Naive B cell (primary cell): ENCODE results near the gene DGCR2. TPM values are rescaled to one million over a fixed set of nuclear protein-coding genes. Genes with fewer than 3 reads are reported as not detected.
"Not testable (repeated sequence)": the region's sequence is repeated elsewhere in the genome, so short reads cannot be mapped to it uniquely, and the experiment has no call there.

ENCODE experiments used
- ATAC-seq, 2 donors: fragments of 150-1000 bp; cut with Tn5 transposase; 2 replicates each; pipeline ENCODE4 v1.10.0; 2021; ENCODE audit warnings: low read depth in 2 of 2, mild to moderate bottlenecking in 2 of 2, moderate library complexity in 2 of 2
- DNase-seq: peaks from one replicate; pipeline ENCODE4 v3.0.0; 2022
- H3K27ac Mint-ChIP-seq, 6 donors: one replicate each; pipeline ENCODE4 v1.8.0; 2020 to 2022; ENCODE audit warnings: mild to moderate bottlenecking in 6 of 6, mixed read lengths in 6 of 6, moderate library complexity in 5 of 6, inconsistent platforms in 2 of 6
- H3K27me3 Mint-ChIP-seq, 3 donors: one replicate each; pipeline ENCODE4 v1.8.0; 2021 to 2022; ENCODE audit warnings: mixed read lengths in 3 of 3, mild to moderate bottlenecking in 1 of 3
- H3K36me3 Mint-ChIP-seq, 2 donors: one replicate each; pipeline ENCODE4 v1.8.0; 2020 to 2022; ENCODE audit warnings: mixed read lengths in 2 of 2, inconsistent platforms in 1 of 2, mild to moderate bottlenecking in 1 of 2
- H3K4me1 Mint-ChIP-seq, 3 donors: one replicate each; pipeline ENCODE4 v1.8.0; 2020 to 2022; ENCODE audit warnings: mixed read lengths in 3 of 3, inconsistent platforms in 1 of 3, mild to moderate bottlenecking in 1 of 3, moderate library complexity in 1 of 3
- H3K4me3 Mint-ChIP-seq, 8 donors: one replicate each; pipeline ENCODE4 v1.8.0; 2020 to 2022; ENCODE audit warnings: mild to moderate bottlenecking in 8 of 8, mixed read lengths in 8 of 8, moderate library complexity in 8 of 8, inconsistent platforms in 2 of 8
- H3K9me3 Mint-ChIP-seq, 7 donors: one replicate each; pipeline ENCODE4 v1.8.0; 2020 to 2022; ENCODE audit warnings: mixed read lengths in 7 of 7, mild to moderate bottlenecking in 5 of 7, inconsistent platforms in 2 of 7, moderate library complexity in 1 of 7
- polyA plus RNA-seq, 6 donors: library from polyadenylated mRNA; unstranded; fragments of 300-500 nt; fragmentation: Illumina TruSeq; gene quantifications; one replicate each; pipeline ENCODE4 v1.2.3, GENCODE V29; 2021; ENCODE audit warnings: low read depth in 6 of 6

DGCR2 gene
- polyA plus RNA-seq, 6 donors from 2014 or later: 27.4 to 50.6 (median 32.8) TPM

GRCh38 chr22:19002684-19003038 lies 119.6 kb downstream of the DGCR2 start:
- no peak for DNase-seq
- H3K9me3 Mint-ChIP-seq: peaks cover 0 to 6% (median 0%) of the 10 kb centered on the region in 7 donors
- no peak overlapping the region for H3K4me3 Mint-ChIP-seq
- H3K36me3 Mint-ChIP-seq: peaks cover 0 to 4% of the 10 kb centered on the region in 2 donors
- no peak overlapping the region for H3K27ac Mint-ChIP-seq
- H3K4me1 Mint-ChIP-seq: no peaks in the 10 kb centered on the region
- no peak for ATAC-seq
- H3K27me3 Mint-ChIP-seq: peaks cover 22 to 43% (median 40%) of the 10 kb centered on the region in 3 donors

- H3K9me3 Mint-ChIP-seq: peaks cover 0 to 6% (median 0%) of the 10 kb centered on the region in 7 donors
- DNase-seq (no peak), ATAC-seq (no peak)
- no peak overlapping the region for H3K4me3 Mint-ChIP-seq
- H3K4me1 Mint-ChIP-seq: no peaks in the 10 kb centered on the region
- H3K27ac Mint-ChIP-seq: no peak overlapping the region
- H3K27me3 Mint-ChIP-seq: peaks cover 35 to 58% (median 40%) of the 10 kb centered on the region in 3 donors
- H3K36me3 Mint-ChIP-seq: peaks cover 0 to 4% of the 10 kb centered on the region in 2 donors
Observed at GRCh38 chr22:19001204-19001603, 121.0 kb downstream of the DGCR2 start.

GRCh38 chr22:19000106-19000505 lies 122.1 kb downstream of the DGCR2 start:
- ATAC-seq, H3K36me3 Mint-ChIP-seq, H3K27ac Mint-ChIP-seq, H3K4me3 Mint-ChIP-seq, H3K9me3 Mint-ChIP-seq, DNase-seq, H3K4me1 Mint-ChIP-seq: not testable (repeated sequence)
- H3K27me3 Mint-ChIP-seq: peaks cover 25 to 60% (median 32%) of the 10 kb centered on the region in 3 donors

- no peaks in the 10 kb centered on the region for H3K36me3 Mint-ChIP-seq
- peaks cover 19 to 62% (median 28%) of the 10 kb centered on the region in 3 donors for H3K27me3 Mint-ChIP-seq
- H3K4me3 Mint-ChIP-seq: no peak overlapping the region
- DNase-seq (no peak), ATAC-seq (no peak)
- H3K27ac Mint-ChIP-seq: no peak overlapping the region
- peaks cover 0 to 3% (median 0%) of the 10 kb centered on the region in 7 donors for H3K9me3 Mint-ChIP-seq
- no peaks in the 10 kb centered on the region for H3K4me1 Mint-ChIP-seq
Observed at GRCh38 chr22:18999416-18999815, 122.8 kb downstream of the DGCR2 start.

GRCh38 chr22:18999008-18999407 lies 123.2 kb downstream of the DGCR2 start:
- Mint-ChIP-seq H3K36me3 (no peaks in the 10 kb centered on the region), H3K4me3 (no peak overlapping the region), H3K27me3 (peaks cover 23 to 61% (median 28%) of the 10 kb centered on the region in 3 donors), H3K9me3 (peaks cover 0 to 3% (median 0%) of the 10 kb centered on the region in 7 donors), H3K27ac (no peak overlapping the region), H3K4me1 (no peaks in the 10 kb centered on the region)
- DNase-seq (no peak), ATAC-seq (no peak)

GRCh38 chr22:18997925-18998315 lies 124.3 kb downstream of the DGCR2 start:
- Mint-ChIP-seq H3K27ac (no peak overlapping the region), H3K9me3 (peaks cover 0 to 3% (median 0%) of the 10 kb centered on the region in 7 donors), H3K36me3 (no peaks in the 10 kb centered on the region), H3K4me3 (no peak overlapping the region), H3K27me3 (peaks cover 34 to 69% (median 35%) of the 10 kb centered on the region in 3 donors), H3K4me1 (no peaks in the 10 kb centered on the region)
- DNase-seq (no peak), ATAC-seq (no peak)

- Mint-ChIP-seq H3K27ac (no peak overlapping the region), H3K36me3 (no peaks in the 10 kb centered on the region)
Observed at GRCh38 chr22:18997306-18997924, 124.8 kb downstream of the DGCR2 start.

GRCh38 chr22:18996376-18996900 lies 125.8 kb downstream of the DGCR2 start:
- no peaks in the 10 kb centered on the region for H3K36me3 Mint-ChIP-seq
- H3K4me1 Mint-ChIP-seq: no peaks in the 10 kb centered on the region
- no peak overlapping the region for H3K4me3 Mint-ChIP-seq
- peaks cover 0 to 3% (median 0%) of the 10 kb centered on the region in 7 donors for H3K9me3 Mint-ChIP-seq
- H3K27me3 Mint-ChIP-seq: peaks cover 32 to 72% (median 38%) of the 10 kb centered on the region in 3 donors
- no peak overlapping the region for H3K27ac Mint-ChIP-seq
- no peak for DNase-seq
- ATAC-seq: no peak

More at GRCh38 chr22:18997306-18997924, 124.8 kb downstream of the DGCR2 start:
- Mint-ChIP-seq H3K4me1 (no peaks in the 10 kb centered on the region), H3K9me3 (peaks cover 0 to 3% (median 0%) of the 10 kb centered on the region in 7 donors), H3K27me3 (peaks cover 37 to 73% (median 37%) of the 10 kb centered on the region in 3 donors), H3K4me3 (no peak overlapping the region)
- ATAC-seq (no peak), DNase-seq (no peak)

GRCh38 chr22:18995327-18995711 lies 126.9 kb downstream of the DGCR2 start:
- ATAC-seq (no peak), DNase-seq (no peak)
- peaks cover 0 to 3% (median 0%) of the 10 kb centered on the region in 7 donors for H3K9me3 Mint-ChIP-seq
- no peak overlapping the region for H3K4me3 Mint-ChIP-seq
- H3K36me3 Mint-ChIP-seq: no peaks in the 10 kb centered on the region
- no peak overlapping the region for H3K27ac Mint-ChIP-seq
- H3K4me1 Mint-ChIP-seq: no peaks in the 10 kb centered on the region
- H3K27me3 Mint-ChIP-seq: peaks cover 28 to 70% (median 47%) of the 10 kb centered on the region in 3 donors

- Mint-ChIP-seq H3K36me3 (no peaks in the 10 kb centered on the region), H3K4me3 (no peak overlapping the region), H3K27me3 (peaks cover 26 to 68% (median 52%) of the 10 kb centered on the region in 3 donors), H3K4me1 (no peaks in the 10 kb centered on the region), H3K9me3 (peaks cover 0 to 3% (median 0%) of the 10 kb centered on the region in 7 donors), H3K27ac (no peak overlapping the region)
- ATAC-seq (no peak), DNase-seq (no peak)
Observed at GRCh38 chr22:18994701-18995326, 127.4 kb downstream of the DGCR2 start.

- DNase-seq (no peak), ATAC-seq (no peak)
- Mint-ChIP-seq H3K36me3 (no peaks in the 10 kb centered on the region), H3K9me3 (peaks cover 0 to 2% (median 0%) of the 10 kb centered on the region in 7 donors), H3K4me1 (no peaks in the 10 kb centered on the region), H3K27me3 (peaks cover 18 to 62% (median 53%) of the 10 kb centered on the region in 3 donors), H3K4me3 (no peak overlapping the region), H3K27ac (no peak overlapping the region)
Observed at GRCh38 chr22:18994056-18994455, 128.2 kb downstream of the DGCR2 start.

- Mint-ChIP-seq H3K36me3 (no peaks in the 10 kb centered on the region), H3K9me3 (peaks cover 0 to 2% (median 0%) of the 10 kb centered on the region in 7 donors), H3K27me3 (peaks cover 17 to 57% (median 48%) of the 10 kb centered on the region in 3 donors), H3K4me3 (no peak overlapping the region), H3K27ac (no peak overlapping the region), H3K4me1 (no peaks in the 10 kb centered on the region)
- DNase-seq (no peak), ATAC-seq (no peak)
Observed at GRCh38 chr22:18992543-18993198, 129.5 kb downstream of the DGCR2 start.

- H3K27ac Mint-ChIP-seq: no peak overlapping the region
- no peak for ATAC-seq
- peaks cover 16 to 50% (median 41%) of the 10 kb centered on the region in 3 donors for H3K27me3 Mint-ChIP-seq
- no peaks in the 10 kb centered on the region for H3K4me1 Mint-ChIP-seq
- H3K36me3 Mint-ChIP-seq: no peaks in the 10 kb centered on the region
- peaks cover 0 to 2% (median 0%) of the 10 kb centered on the region in 7 donors for H3K9me3 Mint-ChIP-seq
- H3K4me3 Mint-ChIP-seq: no peak overlapping the region
- DNase-seq: no peak
Observed at GRCh38 chr22:18991821-18992442, 130.3 kb downstream of the DGCR2 start.
